Skin epidermis (tissue), 12 donors: Measurements from ENCODE around the gene RSL24D1.

Source experiments
- H3K27ac ChIP-seq, 21 experiments: fragments of 200-600 bp; sonication (generic) in 11 of 21; one replicate each; pipeline ENCODE4 v1.5.0; 2020; ENCODE audit warnings: mild to moderate bottlenecking in 3 of 21, inconsistent platforms in 2 of 21, moderate library complexity in 2 of 21
- H3K4me3 ChIP-seq, 7 experiments: fragments of 200-600 bp; sonication (generic) in 2 of 7; one replicate each; pipeline ENCODE4 v1.5.0; 2020; ENCODE audit warnings: inconsistent platforms in 2 of 7, mild to moderate bottlenecking in 2 of 7, moderate library complexity in 1 of 7

RSL24D1 gene

DNA sequence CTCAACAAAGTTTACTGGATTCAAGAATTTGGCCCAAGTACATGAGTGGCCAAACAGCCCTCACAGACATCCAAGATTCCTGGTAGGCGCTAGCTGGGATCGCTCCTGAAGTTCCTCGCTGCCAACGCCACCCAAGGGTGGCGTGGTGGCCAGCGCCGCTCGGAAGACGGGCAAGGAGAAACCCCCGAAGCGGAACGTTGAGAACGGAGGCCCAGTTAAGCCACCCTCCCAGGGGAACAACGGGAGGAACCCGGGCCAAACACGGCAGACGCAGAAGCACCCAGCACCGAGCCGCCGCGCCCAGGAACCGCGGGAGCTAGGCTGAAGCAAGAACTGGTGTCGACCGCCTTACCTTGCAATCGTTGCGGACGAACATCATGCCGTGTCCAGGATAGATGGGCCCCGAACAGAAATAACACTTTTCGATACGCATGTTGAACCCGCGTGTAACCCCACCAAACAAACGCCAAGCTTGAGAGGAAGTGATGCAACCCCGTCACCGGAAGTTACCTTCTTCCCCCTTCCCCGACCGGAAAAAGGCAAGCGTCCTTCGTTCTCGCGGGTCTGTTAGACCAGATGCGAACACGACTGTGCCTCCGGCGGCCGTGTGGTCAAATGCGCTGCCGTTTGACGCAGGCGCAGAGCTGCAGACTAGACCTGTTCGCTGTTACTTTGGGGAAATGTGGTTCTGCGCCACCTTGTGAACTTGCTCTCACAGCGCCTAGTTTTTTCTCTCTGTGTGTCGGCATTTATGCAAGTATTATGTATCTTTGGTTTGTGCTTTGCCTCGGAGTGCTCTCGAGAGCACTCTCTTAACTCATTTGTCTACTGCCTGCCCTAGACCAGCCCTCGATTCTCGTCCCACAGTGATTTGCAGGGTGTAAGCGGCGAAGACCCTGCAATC, at the start of gene RSL24D1:
Gene RSL24D1, minus strand, starts transcription at position 484 of the 904 bp plus-strand sequence. Its CDS starts 51 bp downstream, at position 433.
- peak within 1 kb of the TSS; percentile 70 to 95 (median 90) for H3K4me3 ChIP-seq
- peak within 1 kb of the TSS; percentile 23 to 96 (median 89) for H3K27ac ChIP-seq

DNA sequence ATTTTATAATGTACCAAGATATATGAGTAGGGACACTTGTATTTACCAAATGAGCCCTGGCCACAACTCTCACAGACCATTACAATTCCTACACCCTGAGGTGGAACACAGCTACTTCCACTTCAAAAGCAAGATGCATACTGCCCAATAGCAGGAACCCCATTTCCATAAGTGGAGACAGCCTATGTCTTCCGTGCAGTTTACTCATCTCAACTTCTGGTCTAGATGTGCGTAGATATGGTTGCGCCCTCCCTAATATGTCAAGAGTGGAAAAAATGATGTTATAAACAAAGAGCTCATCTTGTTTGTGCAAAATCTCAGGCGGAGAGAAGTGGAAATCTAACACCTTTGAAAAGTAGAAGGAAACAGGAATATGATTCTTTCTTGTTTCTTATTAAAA, 48.3 kb upstream of the RSL24D1 start:
- Histone ChIP-seq H3K27ac (no peak overlapping the region), H3K4me3 (no peak overlapping the region)

DNA sequence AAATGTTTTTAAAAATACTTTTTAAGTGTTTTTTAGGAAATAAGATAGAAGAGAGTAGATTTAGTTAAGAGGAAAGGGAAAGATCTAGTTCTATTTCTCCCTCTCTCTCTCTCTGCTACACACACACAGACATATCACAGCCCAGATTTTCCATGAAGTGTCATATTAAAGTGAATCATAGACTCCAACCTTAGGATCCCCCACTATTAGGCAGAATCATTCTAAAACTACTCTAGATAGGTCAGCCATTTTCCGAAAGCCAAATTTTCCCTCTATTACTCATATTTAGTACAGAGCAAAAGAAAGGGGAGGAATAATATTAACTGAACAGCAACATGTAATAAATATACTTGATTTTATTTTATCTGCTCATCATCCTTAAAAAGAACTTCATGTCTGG, 45.1 kb upstream of the RSL24D1 start:
- Histone ChIP-seq H3K4me3 (no peak overlapping the region), H3K27ac (peak overlapping the region in 3 of 21 experiments; percentile 2 to 41 (median 5))

DNA sequence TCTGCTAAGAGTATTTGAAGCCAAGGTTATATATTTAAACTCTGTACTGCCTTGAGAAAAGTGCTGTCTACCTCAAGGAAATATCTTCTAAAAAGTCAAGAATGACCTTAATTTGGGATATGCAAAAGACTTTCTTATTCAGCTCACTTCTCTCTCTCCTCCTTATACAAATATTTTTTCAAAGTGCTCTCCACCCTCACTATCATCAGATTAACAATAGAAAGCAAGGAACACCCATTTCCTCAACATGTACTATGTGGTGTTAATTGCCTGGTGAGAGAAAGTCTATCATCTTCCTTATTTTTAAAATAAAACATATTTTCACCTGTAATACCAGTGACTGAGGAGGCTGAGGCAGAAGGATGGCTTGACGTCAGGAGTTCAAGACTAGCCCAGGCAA, 44.4 kb upstream of the RSL24D1 start:
- no peak overlapping the region for H3K4me3 ChIP-seq
- H3K27ac ChIP-seq = no peak overlapping the region

DNA sequence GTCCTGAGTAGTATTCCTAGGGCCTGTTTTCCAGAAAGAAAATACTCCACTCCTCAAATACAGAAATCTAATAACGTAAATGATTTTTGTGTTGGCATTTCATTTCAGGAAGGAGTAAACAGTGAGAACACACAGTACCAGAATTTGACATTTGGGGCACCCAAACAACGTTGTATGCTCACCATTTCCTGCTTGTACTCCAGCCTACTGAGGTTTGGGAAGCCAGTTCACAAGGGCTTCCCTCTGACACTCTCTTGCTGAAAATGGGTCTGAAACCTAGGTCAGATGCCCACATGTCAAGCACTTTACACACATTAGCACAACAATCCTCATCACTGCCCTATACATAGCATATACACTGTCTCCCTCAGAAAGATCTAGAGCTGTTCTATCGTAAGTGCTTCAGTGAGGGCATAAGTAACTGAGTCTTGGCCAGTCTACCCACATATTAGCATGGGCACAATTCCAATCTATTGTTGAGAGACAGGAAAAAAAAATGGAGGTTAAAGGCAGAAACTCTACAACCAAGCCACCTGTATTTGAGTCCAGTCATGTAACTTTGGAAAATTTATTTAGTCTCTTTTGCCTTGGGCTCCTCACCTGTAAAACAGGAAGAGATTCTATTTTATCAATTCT, 43.5 kb upstream of the RSL24D1 start:
- no peak overlapping the region for H3K27ac ChIP-seq
- H3K4me3 ChIP-seq = no peak overlapping the region

DNA sequence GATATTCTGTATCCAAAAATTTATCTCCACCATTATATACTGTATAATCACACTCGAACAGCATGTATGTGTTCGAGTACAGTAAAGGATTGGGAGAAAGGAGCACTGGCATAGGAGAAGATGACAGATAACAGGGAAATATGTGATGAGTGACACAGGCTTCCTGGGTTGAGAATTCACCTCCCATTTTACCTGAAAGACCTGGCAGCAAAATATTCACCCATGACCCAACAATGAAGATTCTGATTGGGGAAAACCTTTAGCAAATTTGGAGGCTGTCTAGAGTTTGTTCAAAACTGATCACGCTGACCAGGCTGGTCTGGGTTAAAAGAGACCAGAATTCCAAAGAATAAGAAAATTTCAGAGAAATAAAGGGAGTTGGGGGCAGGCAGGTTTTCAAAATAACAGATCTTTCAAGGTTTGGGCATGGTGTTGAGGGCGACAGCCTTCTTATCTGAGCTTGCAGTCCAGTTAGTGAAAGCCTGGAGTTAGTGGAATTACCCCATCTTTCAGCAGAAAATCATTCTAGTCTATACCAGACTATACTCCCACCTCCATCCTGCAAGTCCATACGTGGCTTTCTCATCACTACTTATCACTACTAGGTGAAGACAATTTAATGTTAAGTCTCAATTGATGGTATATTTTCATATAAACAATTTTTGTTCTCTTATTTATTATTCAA, 42.8 kb upstream of the RSL24D1 start:
- Histone ChIP-seq H3K4me3 (no peak overlapping the region), H3K27ac (no peak overlapping the region)

DNA sequence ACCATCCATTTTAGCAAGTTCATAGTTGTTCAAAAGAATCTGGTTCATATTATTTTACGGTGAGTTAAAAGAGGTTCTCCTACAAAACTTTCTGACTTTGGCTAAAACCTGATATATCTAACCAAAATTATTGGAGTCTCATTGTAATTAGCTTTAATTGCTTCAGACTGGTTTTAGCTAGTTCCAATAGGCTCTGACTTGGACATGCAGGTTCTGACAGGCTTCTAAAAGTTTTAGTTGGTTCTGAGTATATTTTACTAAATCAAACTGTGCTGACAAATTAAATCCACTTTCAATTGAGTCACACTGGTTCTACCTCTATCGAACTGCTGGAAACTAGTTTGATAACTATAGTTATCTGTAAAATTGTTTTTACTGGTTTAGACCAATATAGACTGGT, 42.1 kb upstream of the RSL24D1 start:
- H3K27ac ChIP-seq = no peak overlapping the region
- no peak overlapping the region for H3K4me3 ChIP-seq

DNA sequence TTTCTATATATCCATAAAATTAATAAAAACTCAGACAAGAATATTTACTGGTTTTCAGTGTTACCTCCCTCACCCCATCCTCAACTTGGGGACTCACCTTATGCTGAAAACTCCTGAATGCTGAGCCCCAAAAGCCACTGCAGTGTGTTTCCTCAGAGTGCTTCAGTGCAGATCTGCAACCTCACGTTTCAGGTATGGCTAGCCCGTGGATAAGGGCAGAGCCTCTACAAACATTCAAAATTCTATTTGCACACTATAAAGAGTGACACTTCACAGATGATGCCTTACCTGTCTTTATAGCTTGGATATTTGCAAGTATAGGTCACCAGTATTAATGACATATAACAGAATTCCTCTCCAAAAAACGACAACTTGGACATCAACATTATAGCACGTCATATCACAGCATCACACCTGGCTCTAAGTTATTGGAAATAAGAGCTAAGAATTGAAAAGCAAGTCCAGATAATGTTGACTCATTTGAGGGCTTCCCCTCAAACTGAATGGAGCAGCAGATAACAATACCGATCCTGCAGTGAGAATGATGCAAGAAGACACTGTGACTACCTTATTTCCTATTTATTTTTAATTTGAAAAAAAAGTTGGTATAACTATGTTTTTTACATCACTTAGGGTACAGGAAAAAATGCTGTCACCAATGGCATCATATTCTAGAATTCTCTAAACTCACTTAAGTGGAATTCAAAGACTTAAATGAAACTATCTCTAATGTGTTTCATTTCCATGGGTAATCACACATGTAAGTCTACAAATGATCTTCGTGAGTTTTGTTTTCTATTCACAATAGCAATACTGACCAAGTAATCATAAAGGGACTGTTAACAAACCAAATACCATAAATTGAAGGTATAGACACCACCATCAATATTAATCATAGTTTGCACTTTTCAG, 40.7 kb upstream of the RSL24D1 start:
- Histone ChIP-seq H3K27ac (no peak overlapping the region), H3K4me3 (no peak overlapping the region)

DNA sequence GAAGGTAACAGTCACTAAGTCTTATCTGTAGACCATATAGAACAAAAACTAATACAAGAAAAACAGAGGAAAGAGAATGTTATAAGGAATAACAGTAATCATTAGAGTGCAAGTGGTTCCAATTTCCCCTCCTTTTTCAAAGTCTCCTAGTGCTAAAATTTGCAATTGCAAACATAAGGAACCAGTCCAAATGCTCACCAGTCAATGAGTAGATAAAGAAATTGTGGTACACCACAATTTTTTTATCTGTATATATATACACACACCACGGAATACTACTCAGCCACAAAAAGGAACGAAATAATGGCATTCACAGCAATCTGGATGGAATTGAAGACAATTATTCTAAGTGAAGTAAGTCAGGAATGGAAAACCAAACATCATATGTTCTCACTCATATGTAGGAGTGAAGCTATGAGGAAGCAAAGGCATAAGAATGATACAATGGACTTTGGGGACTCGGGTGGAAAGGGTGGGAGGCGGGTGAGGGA, 38.9 kb upstream of the RSL24D1 start:
- Histone ChIP-seq H3K4me3 (no peak overlapping the region), H3K27ac (no peak overlapping the region)

DNA sequence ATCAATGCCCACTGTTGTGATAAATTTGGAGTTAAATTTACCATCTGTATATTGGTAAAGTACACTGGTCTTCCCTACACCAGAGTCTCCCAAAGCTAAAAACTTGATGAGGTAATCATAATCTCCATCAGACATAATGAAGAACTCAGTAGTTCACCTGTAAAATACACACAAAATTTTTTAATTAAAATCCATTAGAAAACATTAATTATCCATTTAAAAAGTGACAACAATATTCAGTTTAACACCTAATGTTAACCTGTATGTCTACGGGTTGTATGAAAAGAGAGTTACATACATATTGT, 38.0 kb upstream of the RSL24D1 start:
- Histone ChIP-seq H3K4me3 (no peak overlapping the region), H3K27ac (no peak overlapping the region)

DNA sequence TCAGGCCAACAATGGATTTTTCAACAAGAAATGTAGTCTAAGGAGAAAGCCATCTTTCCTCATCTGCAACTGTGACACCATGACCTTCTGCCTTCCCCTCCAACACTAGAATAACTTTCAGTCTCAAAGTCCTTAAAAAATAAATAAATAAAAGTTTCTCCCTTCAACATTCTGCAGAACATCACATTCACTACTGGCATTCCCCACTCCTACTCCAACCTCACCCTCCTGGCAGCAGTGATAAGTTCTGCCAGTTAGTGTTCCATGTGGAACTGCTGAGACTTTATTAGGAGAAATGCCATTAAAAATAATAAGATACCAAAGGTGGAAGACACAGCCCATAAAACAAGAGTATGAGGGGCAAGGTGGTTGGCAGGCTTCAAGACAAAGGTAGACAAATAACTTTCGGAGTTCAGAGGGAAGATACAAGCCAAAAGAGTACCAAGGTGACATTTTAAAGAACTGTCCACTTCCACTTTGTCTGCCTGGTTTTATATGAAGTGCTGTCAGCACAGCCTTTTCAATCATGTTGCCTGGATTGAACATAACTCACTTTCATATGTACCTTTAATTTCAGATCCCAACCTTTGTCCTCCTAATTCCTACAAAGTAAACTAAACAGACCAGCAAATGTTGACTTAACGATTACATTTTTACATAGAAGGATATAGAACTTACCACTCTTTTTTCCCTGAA, 37.5 kb upstream of the RSL24D1 start:
- Histone ChIP-seq H3K27ac (no peak overlapping the region), H3K4me3 (no peak overlapping the region)

DNA sequence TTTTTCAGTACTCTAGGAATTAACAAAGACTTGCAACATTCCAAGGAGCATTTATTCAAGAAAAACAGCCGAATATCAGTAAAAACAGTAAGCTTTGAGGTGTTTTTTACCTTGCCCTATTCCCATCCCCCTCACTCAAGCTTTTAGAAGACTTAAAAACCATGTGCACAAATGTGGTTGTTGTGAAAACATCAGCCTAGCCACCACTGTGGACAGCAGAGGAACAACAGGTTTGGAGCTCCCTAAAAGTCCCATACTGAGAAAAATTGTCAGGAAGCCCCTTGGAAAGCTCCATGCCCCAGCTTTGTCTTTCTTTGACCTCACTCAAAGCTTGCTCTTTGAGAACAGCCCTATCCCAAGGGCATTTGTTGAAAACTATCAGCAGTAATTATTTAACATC, 34.7 kb upstream of the RSL24D1 start:
- Histone ChIP-seq H3K4me3 (no peak overlapping the region), H3K27ac (no peak overlapping the region)

DNA sequence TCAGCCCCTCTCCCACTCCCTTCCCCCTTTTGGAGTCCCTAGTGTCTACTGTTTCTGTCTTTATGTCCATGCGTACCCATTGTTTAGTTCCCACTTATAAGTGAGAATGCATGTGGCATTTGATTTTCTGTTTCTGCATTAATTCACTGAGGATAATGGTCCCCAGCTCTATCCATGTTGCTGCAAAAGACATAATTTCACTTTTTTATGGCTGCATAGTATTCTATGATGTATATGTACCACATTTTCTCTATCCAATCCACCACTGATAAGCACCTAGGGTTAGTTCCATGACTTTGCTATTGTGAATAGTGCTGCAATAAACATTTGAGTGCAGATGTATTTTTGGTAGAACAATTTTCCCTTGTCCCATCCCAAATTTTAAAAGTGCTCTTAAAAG, 34.2 kb upstream of the RSL24D1 start:
- H3K27ac ChIP-seq = no peak overlapping the region

DNA sequence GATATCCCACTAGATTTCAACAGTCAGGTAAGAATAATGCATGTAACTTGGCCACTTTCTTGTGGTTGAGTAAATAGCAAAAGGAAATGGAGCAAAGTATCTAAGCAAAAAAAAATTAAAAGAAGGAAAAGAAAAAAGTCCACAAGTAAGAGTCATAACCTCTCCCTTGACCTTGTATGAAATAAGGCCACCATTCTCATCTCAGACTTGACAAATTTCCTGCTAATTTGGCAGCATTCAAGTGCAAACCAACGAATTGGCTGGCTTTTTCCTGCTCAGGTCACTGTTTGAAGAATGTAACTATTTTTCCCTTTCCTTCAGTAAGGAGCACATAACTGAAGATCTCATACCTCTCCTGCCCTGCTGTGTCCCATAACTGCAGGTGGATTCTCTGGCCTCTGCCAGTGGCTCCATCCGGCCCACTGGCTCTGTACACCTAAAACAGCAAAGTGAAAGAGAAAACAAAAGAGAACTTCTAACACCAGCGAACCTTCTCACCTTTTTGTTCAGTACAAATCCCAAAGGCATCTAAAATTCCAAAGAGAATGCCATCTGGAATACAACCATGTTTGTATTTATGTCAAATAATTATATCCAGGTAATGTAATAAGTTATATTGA, 33.4 kb upstream of the RSL24D1 start:
- Histone ChIP-seq H3K4me3 (no peak overlapping the region), H3K27ac (peak overlapping the region in 2 of 21 experiments; percentile 17 to 39)

More for the DNA sequence above, 34.2 kb upstream of the RSL24D1 start:
- no peak overlapping the region for H3K4me3 ChIP-seq

DNA sequence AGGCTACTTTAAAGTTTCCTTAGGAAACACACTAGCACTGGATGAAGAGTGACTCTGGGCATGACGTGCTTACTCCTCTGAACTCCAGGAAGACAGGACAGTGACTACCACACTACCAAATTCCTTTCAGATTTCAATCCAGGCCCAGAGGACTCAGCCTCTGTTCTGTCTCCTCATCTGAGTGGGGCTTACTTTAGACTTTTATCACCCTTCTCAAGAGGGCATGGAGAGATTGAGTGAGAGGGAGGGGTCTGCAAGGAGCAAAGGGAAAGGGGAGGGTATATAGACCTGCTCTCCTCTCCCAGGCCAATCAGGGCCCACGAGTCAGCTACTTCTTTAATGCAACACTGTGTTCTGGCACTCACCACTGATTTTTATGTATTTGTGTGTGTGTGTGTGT, 29.4 kb upstream of the RSL24D1 start:
- Histone ChIP-seq H3K27ac (no peak overlapping the region), H3K4me3 (no peak overlapping the region)

DNA sequence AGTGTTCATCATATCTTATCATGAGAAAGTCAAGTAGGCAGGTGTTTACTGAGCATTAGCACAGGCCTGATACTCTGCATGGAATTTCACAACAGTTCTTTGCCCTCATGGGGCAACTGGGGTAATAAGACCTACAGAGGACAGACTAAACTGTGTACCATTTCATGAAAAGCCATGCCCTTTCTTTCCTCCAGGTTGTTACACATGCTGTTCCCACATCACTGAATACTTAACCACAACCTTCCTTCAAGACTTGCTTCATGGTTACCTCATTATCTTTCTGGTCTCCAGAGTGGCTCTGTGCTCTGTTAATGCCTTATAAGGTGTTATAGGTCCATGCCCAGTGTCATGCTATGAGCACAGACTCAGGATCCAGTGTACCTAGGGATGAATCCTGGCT, 28.2 kb upstream of the RSL24D1 start:
- Histone ChIP-seq H3K27ac (no peak overlapping the region), H3K4me3 (no peak overlapping the region)

DNA sequence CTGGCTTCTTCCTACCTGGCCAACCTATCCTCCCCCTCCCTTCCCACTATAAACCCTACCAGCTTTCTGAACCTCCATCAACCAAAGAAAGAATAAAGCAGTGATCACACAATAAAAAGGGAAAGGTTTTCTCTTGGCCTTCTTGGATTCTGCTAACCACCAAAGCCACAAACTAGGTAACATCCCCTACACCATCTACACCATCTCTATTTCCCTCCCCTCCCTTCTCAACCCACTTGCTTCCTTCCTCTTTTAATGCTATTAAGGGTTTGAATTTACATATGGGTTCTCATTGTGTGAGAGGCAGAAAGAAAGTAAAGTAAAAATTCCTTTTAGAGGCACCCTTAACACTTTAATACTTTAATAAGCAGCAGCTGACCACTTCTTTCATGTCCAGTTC, 25.8 kb upstream of the RSL24D1 start:
- peak overlapping the region in 7 of 21 experiments; percentile 4 to 84 (median 43) for H3K27ac ChIP-seq
- no peak overlapping the region for H3K4me3 ChIP-seq
